ENCODE measurements around the gene PCBP2. TPM values are rescaled to one million over a fixed set of nuclear protein-coding genes. Genes with fewer than 3 reads are reported as not detected.

PCBP2 gene
- total RNA-seq, 2 donors from 2014 or later, result 504 to 545 TPM

- intact Hi-C loops (cut with DNase I), result no loop called here
- DNase-seq, result no peak
- no peak for ATAC-seq
Observed at GRCh38 chr12:53518381-53518780, 66.5 kb downstream of the PCBP2 start.

GRCh38 chr12:53523131-53523530 is 71.2 kb downstream of the PCBP2 start:
- intact Hi-C loops (cut with DNase I), result no loop called here
- ATAC-seq (no peak), DNase-seq (no peak)

- DNase-seq, result no peak
- no peak for ATAC-seq
Observed at GRCh38 chr12:53524476-53524875, 72.6 kb downstream of the PCBP2 start.

GRCh38 chr12:53530061-53530460 is 78.2 kb downstream of the PCBP2 start:
- no peak for ATAC-seq
- intact Hi-C loops (cut with DNase I), result no loop called here
- DNase-seq, result no peak

More at GRCh38 chr12:53524476-53524875, 72.6 kb downstream of the PCBP2 start:
- intact Hi-C loops (cut with DNase I), result no loop called here

Other genes with a start within 250 kb of the PCBP2 start
- 1 to 10 TPM in 1 of 2 donors, under 1 TPM in 1; 0.81 to 2.1 TPM for gene ITGB7, start 244.9 kb upstream of the PCBP2 start, total RNA-seq
- 10 to 100 TPM; 13.5 to 24.1 TPM for gene RARG, start 219.9 kb upstream of the PCBP2 start, total RNA-seq
- gene ESPL1, start 183.8 kb upstream of the PCBP2 start, total RNA-seq, result 1 to 10 TPM in 1 of 2 donors, under 1 TPM in 1; 0.58 to 1.3 TPM
- gene PFDN5, start 156.6 kb upstream of the PCBP2 start, total RNA-seq, result 100 to 1,000 TPM; 345 to 377 TPM
- gene MYG1, start 152.4 kb upstream of the PCBP2 start, total RNA-seq, result 10 to 100 TPM; 35.0 to 37.0 TPM
- gene AAAS, start 130.5 kb upstream of the PCBP2 start, total RNA-seq, result 10 to 100 TPM; 35.7 to 40.3 TPM
- gene SP7, start 115.7 kb upstream of the PCBP2 start, total RNA-seq, result not detected
- 10 to 100 TPM; 31.3 to 33.4 TPM for gene SP1, start 71.9 kb upstream of the PCBP2 start, total RNA-seq
- under 1 TPM in 1 of 2 donors, not detected in 1; 0.34 TPM for gene AMHR2, start 28.2 kb upstream of the PCBP2 start, total RNA-seq
- gene PRR13, start 10.4 kb upstream of the PCBP2 start, total RNA-seq, result 10 to 100 TPM; 73.5 to 90.2 TPM
- 1 to 10 TPM; 9.1 to 9.7 TPM for gene MAP3K12, start 47.4 kb downstream of the PCBP2 start, total RNA-seq
- gene TARBP2, start 49.2 kb downstream of the PCBP2 start, total RNA-seq, result 10 to 100 TPM; 12.5 to 15.3 TPM
- not detected for gene NPFF, start 55.4 kb downstream of the PCBP2 start, total RNA-seq
- 10 to 100 TPM; 30.1 to 34.7 TPM for gene ATF7, start 174.3 kb downstream of the PCBP2 start, total RNA-seq
- 100 to 1,000 TPM; 416 TPM for gene ATP5MC2, start 224.0 kb downstream of the PCBP2 start, total RNA-seq

Data from left cardiac atrium (tissue), 4 donors.